A673 (cell line): ENCODE results near the gene ASIC3. TPM values are rescaled to one million over a fixed set of nuclear protein-coding genes. Genes with fewer than 3 reads are reported as not detected.
A peak's percentile ranks its signal among the peaks of the same experiment; 100 is the strongest.

ENCODE experiments used
- BruUV-seq: library from RNA; stranded (reverse); fragments of 400-500 nt; replicated peaks from 2 replicates; lab custom pipeline; 2021; lab: Mats Ljungman, UMichigan
- CTCF ChIA-PET: fragments of 300-600 bp; sonication (Branson Sonifier 250); formaldehyde crosslinking; loops from one replicate; lab custom pipeline; 2022; ENCODE audit warnings: antibody characterized with exemption; lab: Charles Lee
- POLR2A ChIA-PET: fragments of 300-600 bp; sonication (Branson Sonifier 250); formaldehyde crosslinking; loops from one replicate; lab custom pipeline; 2022; ENCODE audit warnings: antibody characterized with exemption; ENCODE audit not compliant: low non-redundant PET; lab: Charles Lee
- DNase-seq: peaks from one replicate; pipeline ENCODE4 v3.0.0-alpha.2; 2015; ENCODE audit warnings: low spot score
- H3K27ac ChIP-seq: fragments of 200-600 bp; sonication (generic); 2 replicates; pipeline ENCODE4 v1.5.1; 2016; ENCODE audit warnings: mixed run types, low read depth, mild to moderate bottlenecking, mixed read lengths, antibody characterized with exemption, low read length; ENCODE audit not compliant: poor library complexity, severe bottlenecking
- H3K27me3 ChIP-seq: fragments of 200-600 bp; sonication (generic); replicated peaks from 2 replicates; pipeline ENCODE4 v1.6.1; 2017; ENCODE audit warnings: mixed run types, low read depth, mild to moderate bottlenecking, mixed read lengths, antibody characterized with exemption, low read length; ENCODE audit not compliant: insufficient read depth, poor library complexity
- H3K36me3 ChIP-seq: fragments of 200-600 bp; sonication (generic); 2 replicates; pipeline ENCODE4 v1.6.1; 2016; ENCODE audit warnings: mixed run types, mild to moderate bottlenecking, mixed read lengths, antibody characterized with exemption, low read length; ENCODE audit not compliant: insufficient read depth, poor library complexity, severe bottlenecking
- H3K4me1 ChIP-seq: fragments of 200-600 bp; sonication (generic); 2 replicates; pipeline ENCODE4 v1.6.1; 2017; ENCODE audit warnings: mixed run types, mild to moderate bottlenecking, mixed read lengths, antibody characterized with exemption, low read length; ENCODE audit not compliant: insufficient read depth, poor library complexity, severe bottlenecking
- H3K4me3 ChIP-seq: fragments of 200-600 bp; sonication (generic); 2 replicates; pipeline ENCODE4 v1.5.1; 2016; ENCODE audit warnings: low read depth, mixed run types, mild to moderate bottlenecking, mixed read lengths, low read length; ENCODE audit not compliant: poor library complexity, severe bottlenecking
- H3K9me3 ChIP-seq: fragments of 200-600 bp; sonication (generic); 2 replicates; pipeline ENCODE4 v1.6.1; 2016; ENCODE audit warnings: mixed run types, low read depth, mild to moderate bottlenecking, mixed read lengths, antibody characterized with exemption, low read length; ENCODE audit not compliant: poor library complexity, severe bottlenecking
- EZH2 ChIP-seq: fragments of 200-600 bp; sonication (generic); IDR thresholded peaks from 2 replicates; pipeline ENCODE4 v1.6.1; 2017; ENCODE audit warnings: borderline replicate concordance, low read depth, mild to moderate bottlenecking, mixed read lengths, antibody characterized with exemption, low read length; ENCODE audit not compliant: poor library complexity, severe bottlenecking
- intact Hi-C: fragments of 100-400 bp; cut with micrococcal nuclease; formaldehyde crosslinking; loops from one replicate; pipeline ENCODE4 v1.10.0; 2022; ENCODE audit not compliant: unreplicated experiment
- total RNA-seq: library from RNA; stranded (reverse); gene quantifications from 2 replicates; pipeline ENCODE4 v1.2.3, GENCODE V29; 2021
- TF ChIP-seq, protein P1 (sequence below): fragments of 300-800, 200-600 bp; sonication (generic); conservative IDR thresholded peaks from 2 replicates; pipeline ENCODE4 v1.5.1; 2017; ENCODE audit warnings: low read depth, mild to moderate bottlenecking, antibody characterized with exemption, low read length, moderate library complexity, mixed read lengths

The ASIC3 gene
- total RNA-seq, 1 experiment from 2014 or later: 4.5 TPM

DNA sequence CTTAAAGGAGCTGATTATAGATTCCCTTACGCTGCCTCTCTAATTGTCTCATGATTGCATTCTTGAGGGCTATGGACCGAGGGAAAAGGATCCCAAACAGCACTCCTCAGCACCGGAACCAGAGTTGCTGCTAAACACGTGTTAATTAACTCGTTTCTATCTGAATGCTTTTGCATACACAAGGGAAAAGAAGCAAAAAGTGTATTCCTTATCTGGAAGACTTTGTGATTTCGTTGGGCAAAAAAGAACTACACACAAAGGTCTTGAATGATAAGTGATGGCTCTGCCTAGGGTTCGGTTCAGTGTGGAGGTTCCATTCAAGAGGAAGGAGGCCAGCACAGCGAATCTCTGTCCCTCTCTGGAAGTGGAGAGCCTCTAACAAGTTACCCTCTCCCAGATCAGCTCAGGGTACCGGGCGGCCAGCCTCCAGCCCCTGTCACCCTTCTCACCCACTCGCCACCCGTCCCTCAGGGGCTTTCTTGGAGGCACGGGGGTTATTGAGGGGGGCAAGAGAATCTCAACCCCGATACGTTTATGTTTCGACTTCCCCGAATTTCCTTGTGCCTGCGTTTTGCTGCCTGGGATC is 10.5 kb downstream of the ASIC3 start:
- intact Hi-C loops: loop anchor here (2.0 to 5.0 kb wide), 2 partner anchors 30 to 173 kb away; partner anchors contain the start of genes ABCB8 and CHPF2
- Histone ChIP-seq H3K9me3 (no peaks in the 10 kb centered on the region), H3K27ac (peak overlapping the region; percentile 78), H3K4me1 (peaks cover 34% of the 10 kb centered on the region), H3K27me3 (no peaks in the 10 kb centered on the region), H3K36me3 (peaks cover 3% of the 10 kb centered on the region), H3K4me3 (peak overlapping the region; percentile 99)
- ChIA-PET CTCF (no interaction called here), POLR2A (no interaction called here)
- TF ChIP-seq EZH2: no peak
- TF ChIP-seq, protein P1, sequence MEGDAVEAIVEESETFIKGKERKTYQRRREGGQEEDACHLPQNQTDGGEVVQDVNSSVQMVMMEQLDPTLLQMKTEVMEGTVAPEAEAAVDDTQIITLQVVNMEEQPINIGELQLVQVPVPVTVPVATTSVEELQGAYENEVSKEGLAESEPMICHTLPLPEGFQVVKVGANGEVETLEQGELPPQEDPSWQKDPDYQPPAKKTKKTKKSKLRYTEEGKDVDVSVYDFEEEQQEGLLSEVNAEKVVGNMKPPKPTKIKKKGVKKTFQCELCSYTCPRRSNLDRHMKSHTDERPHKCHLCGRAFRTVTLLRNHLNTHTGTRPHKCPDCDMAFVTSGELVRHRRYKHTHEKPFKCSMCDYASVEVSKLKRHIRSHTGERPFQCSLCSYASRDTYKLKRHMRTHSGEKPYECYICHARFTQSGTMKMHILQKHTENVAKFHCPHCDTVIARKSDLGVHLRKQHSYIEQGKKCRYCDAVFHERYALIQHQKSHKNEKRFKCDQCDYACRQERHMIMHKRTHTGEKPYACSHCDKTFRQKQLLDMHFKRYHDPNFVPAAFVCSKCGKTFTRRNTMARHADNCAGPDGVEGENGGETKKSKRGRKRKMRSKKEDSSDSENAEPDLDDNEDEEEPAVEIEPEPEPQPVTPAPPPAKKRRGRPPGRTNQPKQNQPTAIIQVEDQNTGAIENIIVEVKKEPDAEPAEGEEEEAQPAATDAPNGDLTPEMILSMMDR: no peak
- no TSS peak for BruUV-seq
- no peak for DNase-seq

DNA sequence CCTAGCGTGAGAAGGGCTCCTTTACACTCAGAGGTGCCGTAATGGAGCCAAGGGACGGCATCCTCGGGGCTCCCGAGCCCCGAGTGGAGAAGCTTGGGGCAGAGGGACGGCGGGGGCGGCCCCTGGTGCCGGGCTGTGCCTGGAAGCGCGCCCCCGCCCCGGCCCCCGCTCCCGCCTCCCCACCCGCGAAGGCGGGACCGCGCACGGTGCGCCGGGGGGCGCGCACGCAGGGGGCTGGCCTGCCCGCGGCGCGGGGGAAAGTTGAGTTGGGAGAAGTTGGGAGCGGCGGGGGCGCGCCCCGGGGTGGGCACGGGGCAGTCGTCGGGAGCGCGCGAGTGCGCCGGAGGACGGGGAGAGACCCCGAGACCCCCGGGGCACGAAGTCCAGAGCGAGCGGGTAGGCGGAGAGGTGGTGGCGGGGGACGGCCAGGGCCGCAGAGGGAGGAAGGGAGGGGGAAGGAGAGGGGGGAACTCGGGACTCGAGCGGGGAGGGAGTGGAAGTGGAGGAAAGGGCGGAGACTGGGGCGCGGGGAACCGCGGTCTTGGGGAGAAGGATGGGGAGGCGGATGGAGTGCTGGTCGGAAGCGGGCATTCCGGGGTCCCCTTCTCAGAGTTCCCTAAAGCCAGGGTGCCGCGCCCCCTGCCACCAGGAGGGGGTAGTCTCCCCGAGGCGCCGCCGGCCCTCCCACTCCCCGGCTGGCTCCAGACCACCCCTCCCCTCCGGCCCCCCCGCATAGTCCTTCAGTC is 11.2 kb downstream of the ASIC3 start, which contains the start of gene SLC4A2:
Gene SLC4A2 (plus strand): TSS at position 223 of the 746 bp plus-strand sequence. CDS start 2,399 bp downstream, outside the sequence.
- no peak for TF ChIP-seq EZH2
- TF ChIP-seq, protein P1: peak; percentile 58
- H3K27me3 ChIP-seq: no peaks in the 10 kb centered on the region
- peaks cover 5% of the 10 kb centered on the region for H3K36me3 ChIP-seq
- intact Hi-C loops: loop anchor here (2.0 to 5.0 kb wide), 2 partner anchors 31 to 173 kb away; partner anchors contain the start of genes ABCB8 and CHPF2
- ChIA-PET CTCF (interaction anchor here (1.0 kb wide), 1 partner anchor 31 kb away, joined by 3 read pairs; the partner anchor contains the start of gene ABCB8), POLR2A (no interaction called here)
- peak; percentile 89 for DNase-seq
- H3K4me1 ChIP-seq: peaks cover 34% of the 10 kb centered on the region
- BruUV-seq: no TSS peak
- no peaks in the 10 kb centered on the region for H3K9me3 ChIP-seq
- peak within 1 kb of the TSS; percentile 99 for H3K4me3 ChIP-seq
- H3K27ac ChIP-seq: peak within 1 kb of the TSS; percentile 78

DNA sequence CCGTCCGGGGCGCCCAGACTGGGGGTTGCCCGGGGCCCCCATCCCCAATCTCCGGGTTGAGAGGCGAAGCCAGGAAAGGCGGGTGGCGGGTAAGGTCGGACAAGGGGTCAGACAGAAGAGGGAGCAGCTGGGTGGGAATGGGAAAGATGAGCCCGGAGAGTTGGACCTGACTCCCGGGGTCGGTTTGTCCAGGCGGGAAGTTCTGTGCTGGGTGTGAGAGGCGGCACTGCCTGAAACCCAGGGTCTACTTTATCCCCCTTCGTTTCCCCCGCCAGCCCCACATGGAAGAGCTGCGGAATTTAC is 11.7 kb downstream of the ASIC3 start:
- peak overlapping the region; percentile 78 for H3K27ac ChIP-seq
- H3K36me3 ChIP-seq: peaks cover 10% of the 10 kb centered on the region
- no peak for DNase-seq
- TF ChIP-seq EZH2: no peak
- TF ChIP-seq, protein P1: no peak; the same call in 1 of the 2 replicates
- H3K4me3 ChIP-seq: peak overlapping the region; percentile 99
- ChIA-PET CTCF (interaction anchor here (1.0 kb wide), 1 partner anchor 32 kb away, joined by 3 read pairs; the partner anchor contains the start of gene ABCB8), POLR2A (no interaction called here)
- H3K4me1 ChIP-seq: peaks cover 34% of the 10 kb centered on the region
- H3K27me3 ChIP-seq: no peaks in the 10 kb centered on the region
- BruUV-seq: no TSS peak
- intact Hi-C loops: no loop called here
- H3K9me3 ChIP-seq: no peaks in the 10 kb centered on the region
